NCI-H774 (cell line): ENCODE measurements around the gene OSBPL2.

Experiments
- DNase-seq: peaks from one replicate; lab custom pipeline; 2025; lab: John Stamatoyannopoulos, UW

Gene OSBPL2

GRCh38 chr20:62326959-62327725 is 88.8 kb downstream of the OSBPL2 start:
- no peak for DNase-seq

- DNase-seq, result no peak
These were observed 89.6 kb downstream of the OSBPL2 start for GRCh38 chr20:62327726-62328495.

DNA sequence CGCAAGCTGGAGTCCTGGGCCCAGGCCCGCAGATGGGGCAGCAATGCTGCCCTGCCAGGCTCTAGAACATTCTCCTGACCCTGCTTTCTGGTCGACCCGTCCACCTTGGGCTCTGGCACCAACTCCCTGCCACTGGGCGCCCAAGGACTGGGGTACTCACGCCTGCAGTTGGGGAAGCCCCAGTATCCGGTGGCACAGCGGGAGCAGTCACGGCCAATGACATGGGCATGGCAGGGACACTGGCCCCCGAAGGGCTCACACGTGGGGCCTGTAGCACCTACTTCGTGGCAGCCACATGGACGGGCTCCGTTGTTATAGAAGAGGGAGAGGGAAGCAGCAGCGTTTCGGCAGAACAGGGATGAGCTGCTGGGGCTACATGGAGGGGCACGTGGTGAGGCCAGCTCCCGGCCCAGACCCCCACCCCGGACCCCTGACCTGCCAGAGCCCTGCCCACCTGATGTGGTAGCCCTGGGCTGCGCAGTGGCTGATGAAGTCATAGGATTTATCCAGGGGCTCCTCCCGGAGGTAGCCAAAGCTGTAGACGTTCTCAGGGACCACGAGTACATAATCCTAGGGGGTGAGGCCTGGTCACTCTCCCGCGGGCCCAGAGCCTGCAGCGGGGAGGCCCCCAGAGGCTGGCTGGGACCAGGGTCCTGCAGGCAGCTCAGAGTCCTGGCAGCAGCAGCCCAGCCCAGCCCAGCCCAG is 90.5 kb downstream of the OSBPL2 start:
- DNase-seq, result no peak

- no peak for DNase-seq
These were observed 91.4 kb downstream of the OSBPL2 start for GRCh38 chr20:62329389-62330377.

- no peak for DNase-seq
These were observed 92.4 kb downstream of the OSBPL2 start for GRCh38 chr20:62330576-62331317.

DNA sequence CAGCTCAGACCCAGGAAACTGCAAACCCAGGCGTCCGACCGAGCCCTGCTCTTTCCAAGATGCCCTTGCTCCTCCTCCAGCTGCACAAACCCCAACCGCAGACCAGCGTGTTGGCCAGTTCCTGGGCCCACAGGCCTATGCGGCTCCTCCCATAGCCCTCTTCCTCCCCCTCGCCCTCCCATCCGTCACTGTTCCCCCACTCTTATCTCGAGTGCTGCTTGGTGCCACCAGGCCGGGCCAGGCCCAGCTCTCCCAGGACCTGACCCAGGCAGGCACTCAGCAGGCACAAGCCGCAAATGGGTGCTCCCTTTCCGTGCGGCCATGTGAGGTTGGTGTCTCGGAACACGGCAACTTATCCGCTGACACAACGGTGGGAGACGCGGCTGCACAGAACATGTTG is 93.0 kb downstream of the OSBPL2 start:
- DNase-seq, result no peak

DNA sequence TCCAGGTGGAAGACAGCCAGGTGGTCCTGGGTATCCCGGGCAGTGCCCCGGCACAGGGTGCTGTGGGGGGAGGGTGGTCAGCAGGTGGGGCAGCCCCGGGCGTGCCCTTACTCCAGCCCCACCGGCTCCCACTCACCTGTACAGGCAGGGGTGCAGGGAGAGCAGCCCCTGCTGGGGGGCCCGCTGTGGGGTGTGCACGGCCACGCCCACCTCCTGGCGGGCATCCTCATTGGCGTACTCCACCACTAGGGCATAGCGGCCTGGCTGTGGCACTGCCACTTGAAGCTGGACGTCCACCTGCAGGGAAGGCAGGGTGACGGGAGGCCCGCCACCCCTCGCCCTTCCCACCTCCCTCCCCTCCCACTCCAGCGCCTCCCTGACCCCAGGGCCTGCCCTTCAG is 94.1 kb downstream of the OSBPL2 start:
- no peak for DNase-seq

DNA sequence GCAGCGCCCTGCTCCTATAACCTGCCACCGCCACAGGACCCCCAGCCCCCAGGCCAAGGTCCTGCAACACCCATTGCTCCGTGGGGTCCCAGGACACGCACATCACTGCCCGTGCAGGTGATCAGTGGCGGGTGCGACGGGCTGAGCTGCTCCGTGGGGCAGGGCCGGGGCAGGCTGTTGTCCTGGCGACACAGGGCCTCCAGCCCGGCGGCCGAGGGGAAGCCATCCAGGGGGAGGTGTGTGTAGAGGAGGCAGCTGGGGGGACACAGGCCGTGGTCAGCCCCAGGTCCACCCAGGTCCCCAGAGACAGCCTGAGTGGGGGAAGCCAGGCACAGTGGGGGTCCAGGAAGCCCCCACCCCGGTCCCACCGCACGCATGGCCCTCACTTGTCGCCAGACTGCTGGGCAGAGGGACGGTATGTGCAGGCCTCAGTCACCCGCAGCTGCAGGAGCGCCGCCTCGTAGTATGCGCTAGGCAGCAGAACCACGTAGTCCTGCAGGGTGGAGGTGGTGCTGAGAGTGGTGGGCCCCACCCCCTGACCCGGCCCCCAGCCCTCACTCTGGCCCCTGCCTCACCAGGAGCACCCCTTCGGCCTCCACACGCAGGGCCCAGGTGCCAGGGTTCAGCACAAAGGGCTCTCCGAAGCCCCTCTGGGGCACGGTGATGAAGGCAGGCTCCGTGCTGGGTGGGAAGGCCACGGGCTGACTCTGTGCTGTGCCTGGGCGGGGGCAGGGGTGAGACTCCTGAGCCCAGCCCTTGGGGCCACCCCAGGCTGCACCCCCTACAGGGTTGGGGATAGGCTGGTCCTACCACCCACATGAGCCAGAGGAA is 94.9 kb downstream of the OSBPL2 start:
- no peak for DNase-seq

- no peak for DNase-seq
These were observed 95.7 kb downstream of the OSBPL2 start for GRCh38 chr20:62333820-62334595.

DNA sequence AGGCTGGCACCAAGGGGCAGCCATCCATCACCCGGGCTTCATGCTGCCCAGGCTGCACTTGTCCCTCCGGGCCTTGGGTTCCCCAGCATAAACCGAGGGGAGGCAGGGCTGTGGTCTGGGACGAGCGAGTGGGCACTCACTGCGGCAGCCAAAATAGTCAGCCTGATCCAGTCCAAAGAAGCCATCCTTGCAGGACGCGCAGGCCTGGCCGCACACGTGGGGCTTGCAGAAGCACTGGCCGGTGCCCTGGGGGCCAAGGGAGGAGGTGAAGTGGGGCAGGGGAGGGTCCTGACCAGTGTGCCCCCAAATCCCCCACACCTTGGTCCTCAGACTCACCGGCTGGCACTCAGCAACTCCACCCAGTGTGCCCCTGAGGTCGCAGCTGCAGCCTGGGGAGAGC is 96.6 kb downstream of the OSBPL2 start:
- DNase-seq, result no peak

GRCh38 chr20:62335532-62335931 is 97.2 kb downstream of the OSBPL2 start:
- no peak for DNase-seq

GRCh38 chr20:62336329-62336728 is 98.0 kb downstream of the OSBPL2 start:
- no peak for DNase-seq

- DNase-seq, result no peak
These were observed 98.6 kb downstream of the OSBPL2 start for GRCh38 chr20:62336775-62337557.

DNA sequence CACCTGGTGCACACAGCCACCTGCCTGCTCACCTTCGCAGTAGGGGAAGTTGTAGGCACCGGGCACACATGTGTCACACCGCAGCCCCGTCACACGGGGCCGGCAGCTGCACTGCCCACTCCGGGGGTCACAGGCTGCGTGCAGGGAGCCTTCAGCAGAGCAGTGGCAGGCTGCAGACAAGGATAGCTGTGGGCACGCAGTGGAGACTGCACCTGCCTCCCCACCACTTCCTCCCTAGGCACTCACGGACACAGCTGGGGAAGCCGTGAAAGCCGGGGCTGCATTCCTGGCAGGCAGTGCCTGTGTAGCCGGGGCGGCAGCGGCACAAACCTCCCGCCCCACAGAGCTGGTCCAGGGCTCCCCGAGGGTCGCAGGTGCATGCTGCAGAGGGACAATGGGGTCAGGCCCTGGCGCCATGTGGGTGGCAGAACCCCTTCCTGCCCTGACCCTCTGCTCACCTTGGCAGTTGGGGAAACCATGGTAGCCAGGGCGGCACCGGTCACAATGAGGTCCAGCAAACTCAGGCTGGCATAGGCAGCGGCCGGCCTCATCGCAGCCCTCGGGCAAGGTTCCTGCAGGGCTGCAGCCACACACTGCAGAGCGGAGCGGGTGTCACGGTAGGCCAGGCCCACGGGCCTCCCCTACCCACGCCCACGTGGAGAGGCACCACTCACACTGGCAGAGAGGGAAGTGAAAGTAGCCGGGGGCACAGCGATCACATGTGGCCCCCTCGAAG is 99.4 kb downstream of the OSBPL2 start:
- DNase-seq, result no peak

DNA sequence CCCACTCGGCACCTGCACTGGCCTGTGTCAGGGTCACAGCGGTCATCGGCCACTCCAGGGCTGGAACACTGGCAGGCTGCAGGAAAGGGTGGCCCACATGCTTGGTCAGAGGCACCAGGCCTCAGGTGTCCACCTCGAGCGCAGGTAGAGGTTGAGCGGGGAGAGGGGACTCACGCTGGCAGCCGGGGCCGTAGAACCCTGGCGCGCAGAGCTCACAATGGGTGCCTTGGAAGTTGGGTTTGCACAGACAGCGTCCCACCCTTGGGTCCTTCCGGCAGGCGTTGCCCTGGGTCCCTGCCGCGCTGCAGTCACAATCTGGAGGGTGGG is 99.9 kb downstream of the OSBPL2 start:
- DNase-seq, result no peak

DNA sequence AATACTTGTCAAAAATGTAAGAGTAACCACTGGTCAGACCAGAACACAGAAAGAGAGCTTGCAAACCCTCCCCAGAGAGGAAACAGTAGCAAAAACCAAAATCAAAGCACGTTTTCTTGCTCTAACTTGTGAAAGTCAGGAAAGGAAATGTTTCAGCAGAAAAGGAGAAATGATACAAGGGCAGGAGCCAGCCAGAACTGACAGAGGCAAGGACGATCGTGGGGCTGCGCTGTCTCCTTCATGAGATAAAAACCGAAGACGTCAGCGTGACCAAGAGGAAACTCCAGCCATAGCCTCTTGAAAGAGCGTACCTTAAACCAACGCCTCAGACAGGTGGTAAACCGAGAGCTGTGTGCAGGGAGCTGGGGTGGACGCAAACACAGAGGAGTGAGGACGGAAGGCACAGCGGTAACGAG is 101.3 kb downstream of the OSBPL2 start:
- DNase-seq, result no peak

- peak; percentile 32 for DNase-seq
These were observed 104.6 kb downstream of the OSBPL2 start for GRCh38 chr20:62342910-62343309.

GRCh38 chr20:62344092-62344491 is 105.8 kb downstream of the OSBPL2 start:
- no peak for DNase-seq
